HG03457 (cell line): ENCODE data around the gene CA7.

Experiments
- ATAC-seq: cut with Tn5 transposase; IDR thresholded peaks from one replicate; pipeline ENCODE4 v1.9.1; 2021; ENCODE audit warnings: moderate number of reproducible peaks; ENCODE audit not compliant: unreplicated experiment

Gene CA7

DNA sequence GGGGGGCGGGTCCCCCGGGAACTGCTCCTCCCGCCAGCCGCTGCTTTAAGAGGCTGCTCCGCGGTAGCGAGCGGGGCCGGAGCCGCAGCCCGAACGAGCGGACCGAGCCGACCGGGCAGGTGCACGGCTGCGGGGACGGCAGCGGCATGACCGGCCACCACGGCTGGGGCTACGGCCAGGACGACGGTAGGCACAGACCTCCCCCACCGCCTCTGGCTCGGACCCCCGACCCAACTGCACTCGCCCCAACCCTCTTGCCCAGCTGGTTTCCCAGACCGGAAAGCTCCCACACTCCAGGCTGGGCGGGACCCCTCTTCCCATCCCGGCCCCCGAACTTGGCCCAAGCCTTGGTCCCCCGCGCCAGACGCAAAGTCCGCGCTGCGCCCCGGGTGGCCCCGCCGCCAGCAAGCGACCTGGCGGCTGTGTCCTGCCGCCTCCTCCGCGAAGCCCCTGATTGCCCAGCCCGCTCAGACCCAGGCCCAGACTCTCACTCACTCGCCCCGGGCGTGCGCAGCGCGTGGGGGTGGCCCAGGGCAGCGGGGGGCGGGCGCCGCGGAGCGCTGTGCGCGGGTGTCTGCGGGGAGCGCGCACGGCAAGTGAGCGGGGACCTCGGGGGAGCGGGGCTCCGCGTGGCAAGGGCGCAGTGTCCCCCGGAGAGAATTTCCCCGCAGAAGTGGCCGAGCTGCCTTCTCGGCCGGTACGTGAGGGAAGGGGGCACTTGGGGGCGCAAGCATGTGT lies at the start of gene CA7:
TSS of gene CA7 (plus strand) at position 73 of the 738 bp plus-strand sequence. CDS start at position 147, 74 bp downstream.
- no peak for ATAC-seq

DNA sequence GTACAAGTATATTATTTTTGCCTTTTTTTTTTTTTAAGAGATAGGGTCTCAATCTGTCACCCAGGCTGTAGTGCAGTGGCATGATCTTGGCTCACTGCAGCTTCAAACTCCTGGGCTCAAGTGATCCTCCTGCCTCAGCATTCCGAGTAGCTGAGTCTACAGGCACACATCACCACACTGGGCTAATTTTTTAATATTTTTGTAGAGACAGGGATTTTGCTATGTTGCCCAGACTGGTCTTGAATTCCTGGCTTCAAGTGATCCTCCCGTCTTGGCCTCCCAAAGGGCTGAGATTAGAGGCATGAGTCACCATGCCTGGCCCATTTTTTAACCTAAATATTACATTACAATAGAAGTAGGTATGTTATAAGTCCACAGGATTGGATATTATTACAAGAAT lies 46.1 kb upstream of the CA7 start:
- no peak for ATAC-seq

- ATAC-seq, result no peak
These were observed 43.4 kb upstream of the CA7 start for GRCh38 chr16:66800856-66801255.

- no peak for ATAC-seq
These were observed 42.7 kb upstream of the CA7 start, which contains the start of gene TERB1 for GRCh38 chr16:66801320-66802105. TERB1 (minus strand) TSS chr16:66801584; CDS start chr16:66796798, 4,786 bp downstream.

DNA sequence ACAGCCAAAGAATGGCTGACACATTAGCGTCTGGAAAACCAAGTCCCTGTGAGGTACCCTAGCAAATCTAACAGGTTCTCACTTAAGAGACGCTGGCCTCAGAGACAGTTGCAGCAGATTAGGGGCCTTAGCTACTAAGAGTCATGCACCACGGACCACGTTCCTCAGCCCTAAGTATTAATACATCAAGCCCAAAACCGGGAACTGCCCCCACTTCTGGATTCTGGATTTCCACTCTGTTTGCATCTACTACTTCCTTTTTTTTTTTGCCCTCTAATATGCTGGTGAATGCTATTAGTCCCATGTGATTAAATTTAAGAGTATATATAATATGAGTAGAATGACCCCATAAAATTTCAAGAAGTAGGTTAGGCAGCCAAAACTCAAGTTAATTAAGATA lies 42.1 kb upstream of the CA7 start:
- no peak for ATAC-seq

DNA sequence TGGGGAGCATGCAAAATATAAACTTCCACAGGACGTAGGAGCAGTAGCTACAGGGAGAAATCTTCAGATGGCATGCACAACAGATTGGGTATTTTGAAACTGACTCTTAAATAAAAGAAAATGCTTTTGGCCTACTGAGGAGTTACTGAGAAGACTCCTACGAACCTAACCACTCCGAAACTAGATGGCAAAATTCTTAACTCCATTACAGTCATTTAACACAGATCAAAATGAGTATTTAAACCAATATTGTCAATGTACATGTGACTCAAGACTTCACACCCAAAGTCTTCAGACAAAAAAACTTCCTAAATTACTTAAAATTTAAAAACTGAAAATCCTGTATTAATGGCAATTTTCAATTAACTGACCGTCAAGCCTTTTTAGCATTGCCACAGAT lies 34.4 kb upstream of the CA7 start:
- no peak for ATAC-seq

DNA sequence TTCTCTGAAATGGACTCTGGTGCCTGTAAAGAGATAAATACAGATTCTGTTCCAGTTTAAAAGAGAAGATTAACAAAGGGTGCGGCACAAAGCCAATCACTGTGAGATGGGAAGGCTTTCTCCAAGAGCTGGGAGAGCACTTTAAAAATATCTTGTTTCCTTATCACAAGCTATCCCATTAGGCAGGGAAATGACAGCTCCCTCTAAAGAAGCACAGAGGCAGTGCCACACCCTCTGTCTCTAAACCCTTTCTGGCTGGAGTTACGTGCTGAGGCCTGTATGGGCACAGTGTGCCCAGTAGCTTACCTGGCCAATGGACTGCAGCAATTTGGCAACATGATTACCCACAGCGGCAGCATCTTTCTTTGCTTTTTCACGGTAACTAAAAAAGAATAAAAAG lies 33.8 kb upstream of the CA7 start:
- ATAC-seq, result no peak

DNA sequence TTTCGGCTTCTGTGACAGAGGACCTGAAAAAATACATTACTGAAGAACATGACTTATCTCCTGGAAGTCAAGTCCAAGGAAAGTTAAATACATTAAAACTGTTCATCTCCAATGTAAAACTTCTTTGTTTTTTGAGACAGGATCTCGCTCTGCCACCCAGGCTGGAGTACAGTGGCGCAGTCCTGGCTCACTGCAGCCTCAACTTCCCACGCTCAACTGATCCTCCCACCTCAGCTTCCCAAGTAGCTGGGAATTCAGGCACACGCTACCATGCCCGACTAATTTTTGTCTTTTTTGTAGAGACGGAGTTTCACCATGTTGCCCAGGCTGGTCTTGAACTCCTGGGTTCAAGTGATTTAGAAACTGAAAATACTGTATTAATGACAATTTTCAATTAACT lies 33.2 kb upstream of the CA7 start:
- no peak for ATAC-seq

GRCh38 chr16:66814734-66815133 lies 29.5 kb upstream of the CA7 start:
- no peak for ATAC-seq

DNA sequence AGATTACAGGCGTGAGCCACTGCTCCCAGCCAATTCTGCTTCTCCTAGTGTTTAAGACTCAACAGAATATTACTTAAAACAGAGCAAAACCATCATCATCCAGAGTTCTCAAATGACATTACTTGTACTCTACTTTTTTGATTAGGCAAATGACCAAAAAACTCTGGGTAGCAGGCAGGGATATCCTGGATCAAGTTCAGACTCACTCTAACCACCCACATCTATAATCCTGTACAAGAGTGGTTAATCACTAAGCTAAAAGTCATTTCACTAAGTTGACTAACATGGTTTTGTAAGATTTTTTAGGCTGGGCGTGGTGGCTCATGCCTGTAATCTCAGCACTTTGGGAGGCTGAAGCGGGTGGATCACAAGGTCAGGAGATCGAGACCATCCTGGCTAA lies 20.2 kb upstream of the CA7 start:
- ATAC-seq, result no peak

GRCh38 chr16:66830422-66831404 lies 13.5 kb upstream of the CA7 start, which contains the start of gene NAE1:
NAE1 (minus strand) TSS chr16:66830976; CDS start chr16:66830899, 77 bp downstream.
- peak; percentile 78 for ATAC-seq

GRCh38 chr16:66832190-66832589 lies 12.0 kb upstream of the CA7 start:
- no peak for ATAC-seq

DNA sequence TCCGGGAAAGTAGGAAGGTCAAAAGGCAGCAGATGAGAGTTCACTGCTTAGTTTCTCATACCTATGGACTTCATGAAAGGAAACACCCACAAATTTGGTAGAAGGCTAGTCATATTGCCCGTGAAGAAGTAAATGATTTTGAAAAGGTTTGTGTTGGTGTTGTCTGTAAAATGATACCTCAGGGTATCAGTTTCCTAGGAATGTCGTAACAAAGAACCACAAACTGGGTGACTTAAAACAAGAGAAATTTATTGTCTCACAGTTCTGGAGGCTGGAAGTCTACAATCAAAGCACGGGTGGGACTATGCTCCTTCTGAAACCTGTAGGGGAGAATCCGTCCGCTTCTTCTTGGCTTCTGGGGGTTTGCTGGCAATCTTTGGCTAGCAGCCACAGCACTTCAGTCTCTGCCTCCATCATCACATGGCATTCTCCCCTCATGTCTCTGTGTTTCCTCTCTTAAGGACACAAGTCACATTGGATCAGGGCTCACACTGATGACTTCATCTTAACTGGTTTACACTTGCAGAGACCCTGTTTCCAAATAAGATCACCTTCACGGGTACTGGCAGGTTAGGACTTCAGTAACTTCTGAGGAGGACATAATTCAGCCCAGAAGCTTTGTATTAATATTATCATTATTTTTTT lies 11.4 kb upstream of the CA7 start:
- no peak for ATAC-seq

- ATAC-seq, result no peak
These were observed 9.5 kb upstream of the CA7 start for GRCh38 chr16:66834746-66835145.

DNA sequence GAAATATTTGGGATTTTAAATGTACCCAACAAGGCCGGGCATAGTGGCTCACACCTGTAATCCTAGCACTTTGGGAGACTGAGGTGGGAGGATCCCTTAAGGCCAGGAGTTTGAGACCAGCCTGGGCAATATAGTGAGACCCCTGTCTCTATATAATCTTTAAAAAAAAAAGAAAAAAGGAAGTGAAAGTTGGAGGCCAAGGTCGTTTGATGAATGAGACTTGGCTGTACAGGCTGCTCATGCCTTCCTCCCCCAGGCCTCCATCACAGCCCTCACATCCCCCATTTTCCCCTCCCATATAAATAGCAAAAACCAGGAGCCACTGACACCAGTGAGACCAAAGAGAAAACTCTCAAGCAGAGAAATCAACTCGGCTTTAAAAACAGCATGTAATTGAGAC lies 3.3 kb upstream of the CA7 start:
- no peak for ATAC-seq

GRCh38 chr16:66841366-66841765 lies 2.8 kb upstream of the CA7 start:
- ATAC-seq, result no peak

- ATAC-seq, result no peak
These were observed 1.4 kb upstream of the CA7 start for GRCh38 chr16:66842765-66843164.

DNA sequence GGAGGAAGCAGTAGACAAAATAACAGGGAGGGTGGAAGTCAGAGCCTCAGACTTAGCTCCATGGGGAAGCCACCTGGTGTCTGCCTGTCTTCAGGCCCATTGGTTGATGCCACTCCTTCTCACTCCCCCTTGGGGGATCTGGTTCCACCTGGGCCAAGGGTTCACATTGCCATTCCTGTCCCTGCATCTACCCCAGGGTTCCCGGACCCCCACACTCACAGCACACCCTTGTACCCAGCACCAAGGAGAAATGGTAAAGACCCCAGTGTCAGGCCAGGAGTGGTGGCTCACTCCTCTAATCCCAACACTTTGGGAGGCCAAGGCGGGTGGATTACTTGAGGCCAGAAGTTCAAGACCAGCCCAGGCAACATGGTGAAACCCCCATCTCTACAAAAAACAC lies 1.0 kb upstream of the CA7 start:
- no peak for ATAC-seq

DNA sequence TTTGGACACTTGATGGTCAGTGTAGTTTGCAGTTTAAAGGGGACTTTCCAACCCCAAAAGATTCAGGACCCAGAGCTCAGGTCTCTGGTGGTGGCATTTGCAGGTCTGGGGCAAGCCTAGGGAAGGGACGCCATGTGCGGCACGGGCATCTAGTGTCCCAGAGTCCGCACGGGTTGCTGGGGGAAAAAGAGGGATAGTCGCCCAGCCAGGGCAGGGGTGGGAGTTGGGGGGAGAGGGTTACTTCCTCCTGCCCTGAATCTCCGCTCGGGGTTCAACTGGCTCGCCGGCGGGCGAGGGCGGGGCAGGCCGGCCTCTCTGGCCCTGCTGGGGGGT lies 239 bp upstream of the CA7 start:
- ATAC-seq, result no peak

- no peak for ATAC-seq
These were observed 831 bp downstream of the CA7 start for GRCh38 chr16:66845080-66845410.

DNA sequence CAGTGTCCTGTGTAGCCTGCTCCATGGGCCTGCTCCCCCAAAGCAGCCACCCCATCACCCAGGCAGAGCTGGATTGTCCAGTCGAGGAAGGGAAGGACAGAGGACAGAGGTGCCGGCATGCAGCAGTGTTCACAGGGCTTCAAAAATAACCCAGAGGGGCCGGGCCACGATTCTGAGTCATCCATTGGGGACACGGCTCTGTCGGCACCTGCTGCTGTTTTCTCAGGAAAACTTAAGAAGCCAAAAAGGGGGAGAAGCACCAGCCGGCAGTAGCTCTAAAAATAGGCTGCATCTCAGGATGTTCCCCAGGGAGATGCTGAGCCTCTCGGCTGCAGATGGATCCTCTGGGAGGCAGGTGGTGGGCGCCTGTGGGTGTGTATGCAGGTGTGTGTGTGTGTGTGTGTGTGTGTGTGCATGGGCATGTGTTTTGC lies 1.6 kb downstream of the CA7 start:
- ATAC-seq, result no peak
